ENCODE measurements around the gene ZNF214.
"Not testable (repeated sequence)": the region's sequence is repeated elsewhere in the genome, so short reads cannot be mapped to it uniquely, and the experiment has no call there.

The ZNF214 gene

DNA sequence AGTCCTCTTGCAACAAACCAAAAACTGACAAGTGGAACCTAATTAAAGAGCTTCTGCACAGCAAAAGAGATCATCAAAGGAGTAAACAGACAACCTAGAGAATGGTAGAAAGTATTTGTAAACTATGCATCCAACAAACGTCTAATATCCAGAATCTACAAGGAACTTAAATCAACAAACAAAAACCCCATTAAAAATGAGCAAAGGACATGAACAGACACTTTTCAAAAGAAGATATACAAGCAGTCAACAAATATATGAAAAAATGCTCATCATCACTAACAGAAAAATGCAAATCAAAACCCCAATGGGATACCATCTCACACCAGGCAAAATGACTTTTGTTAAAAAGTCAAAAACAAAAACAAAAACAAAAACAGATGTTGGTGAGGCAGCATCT, 33.7 kb downstream of the ZNF214 start:
- no peak for DNase-seq

DNA sequence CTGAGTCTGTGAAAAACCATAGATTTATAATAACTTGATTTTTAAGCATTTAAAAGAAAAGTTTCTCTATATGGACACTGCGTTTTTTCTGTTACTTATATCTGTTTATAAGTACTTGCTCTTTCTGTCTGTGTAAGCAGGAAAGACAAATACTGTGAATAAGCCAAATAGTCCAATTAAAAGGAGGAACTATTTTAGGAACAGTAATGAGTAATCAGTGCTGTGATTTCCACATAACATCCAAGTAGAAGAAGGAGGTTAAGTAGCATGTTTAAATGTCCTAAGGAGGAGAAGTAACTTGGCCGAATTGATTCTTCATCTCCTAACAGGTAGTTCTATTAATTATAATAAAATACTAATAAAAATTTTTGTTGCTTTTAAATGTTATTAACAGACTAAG, 40.8 kb downstream of the ZNF214 start:
- DNase-seq: no peak

DNA sequence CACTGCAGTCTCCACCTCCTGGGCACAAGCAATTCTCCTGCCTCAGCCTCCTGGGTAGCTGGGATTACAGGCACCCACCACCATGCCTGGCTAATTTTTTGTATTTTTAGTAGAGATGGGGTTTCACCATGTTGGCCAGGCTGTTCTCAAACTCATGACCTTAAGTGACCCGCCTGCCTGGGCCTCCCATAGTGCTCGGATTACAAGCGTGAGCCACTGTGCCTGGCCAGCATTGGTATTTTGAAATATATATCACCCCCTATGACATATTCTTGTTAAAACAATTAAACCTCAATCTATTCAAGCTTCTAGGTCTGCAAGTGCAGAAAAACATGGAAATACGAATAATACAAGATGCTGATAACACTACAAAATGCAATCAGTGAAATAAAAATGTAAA, 50.3 kb downstream of the ZNF214 start:
- not testable (repeated sequence) for DNase-seq

DNA sequence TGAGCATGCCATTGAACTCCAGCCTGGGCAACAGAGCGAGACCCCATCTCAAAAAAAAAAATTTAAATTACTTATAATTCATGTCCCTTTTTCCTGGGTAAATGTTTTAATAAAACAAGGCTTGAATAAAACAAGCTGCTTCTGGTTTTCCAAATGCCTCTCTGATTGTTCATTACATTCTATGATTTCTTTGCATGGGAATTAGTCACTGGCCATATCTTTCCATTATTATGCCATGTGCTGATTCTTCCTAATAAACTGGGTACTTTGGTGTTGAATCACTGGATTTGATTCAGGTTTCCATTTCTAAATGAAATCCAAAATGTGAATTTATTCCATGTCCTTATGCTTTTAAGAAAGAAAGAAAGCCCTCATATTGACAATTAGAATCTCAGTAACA, 51.3 kb downstream of the ZNF214 start:
- DNase-seq: no peak

DNA sequence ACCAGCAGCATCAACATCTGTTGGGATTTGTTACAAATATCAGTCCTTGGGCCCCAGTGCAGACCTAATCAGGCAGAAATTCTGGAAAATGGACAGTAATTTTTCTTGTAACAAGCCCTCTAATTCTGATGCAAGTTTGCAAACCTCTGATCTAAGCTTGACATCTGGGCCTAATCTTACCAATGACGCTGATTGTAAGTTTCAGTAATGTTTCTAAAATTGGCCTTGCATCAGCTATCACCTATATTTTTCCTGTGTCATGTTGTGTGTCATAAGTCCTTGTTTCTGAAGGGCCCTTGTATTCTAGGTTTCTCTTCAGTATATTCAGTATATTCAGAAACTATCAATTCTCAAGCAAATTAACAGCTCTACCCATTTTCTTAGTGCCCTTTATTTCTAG, 57.5 kb downstream of the ZNF214 start:
- DNase-seq: no peak

DNA sequence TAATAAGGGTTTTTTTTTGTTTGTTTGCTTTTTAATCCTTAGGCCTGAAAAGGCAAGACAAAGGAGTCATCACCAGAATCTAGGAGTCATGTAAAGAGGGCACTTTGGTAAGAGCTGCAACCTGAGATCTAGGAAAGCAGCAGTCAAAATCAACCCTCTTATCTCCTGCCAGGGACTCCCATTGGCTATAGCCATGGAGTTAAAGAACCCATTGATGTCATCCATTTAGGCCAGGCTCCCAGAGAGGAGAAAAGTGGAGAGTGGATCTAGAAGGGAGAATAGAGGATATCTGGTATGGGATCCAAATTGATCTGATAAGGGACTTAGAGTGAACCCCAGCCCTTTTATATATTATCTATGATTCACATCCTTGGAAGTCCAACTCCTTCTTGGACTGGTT, 58.0 kb downstream of the ZNF214 start:
- DNase-seq: no peak

DNA sequence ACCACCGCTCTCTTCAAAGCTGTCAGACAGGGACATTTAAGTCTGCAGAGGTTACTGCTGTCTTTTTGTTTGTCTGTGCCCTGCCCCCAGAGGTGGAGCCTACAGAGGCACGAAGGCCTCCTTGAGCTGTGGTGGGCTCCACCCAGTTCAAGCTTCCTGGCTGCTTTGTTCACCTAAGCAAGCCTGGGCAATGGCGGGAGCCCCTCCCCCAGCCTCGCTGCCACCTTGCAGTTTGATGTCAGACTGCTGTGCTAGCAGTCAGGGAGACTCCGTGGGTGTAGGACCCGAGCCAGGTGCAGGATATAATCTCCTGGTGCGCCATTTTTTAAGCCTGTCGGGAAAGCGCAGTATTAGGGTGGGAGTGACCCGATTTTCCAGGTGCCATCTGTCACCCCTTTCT, 65.9 kb downstream of the ZNF214 start:
- not testable (repeated sequence) for DNase-seq

Data from islet precursor cell (in vitro differentiated cells).